ENCODE results near the gene CTIF. TPM values are rescaled to one million over a fixed set of nuclear protein-coding genes. Genes with fewer than 3 reads are reported as not detected.

Gene CTIF
- total and polyA plus RNA-seq, 2 donors (not counting 1 experiment from before 2014, with no cell fraction given) = 27.2 to 28.1 TPM

DNA sequence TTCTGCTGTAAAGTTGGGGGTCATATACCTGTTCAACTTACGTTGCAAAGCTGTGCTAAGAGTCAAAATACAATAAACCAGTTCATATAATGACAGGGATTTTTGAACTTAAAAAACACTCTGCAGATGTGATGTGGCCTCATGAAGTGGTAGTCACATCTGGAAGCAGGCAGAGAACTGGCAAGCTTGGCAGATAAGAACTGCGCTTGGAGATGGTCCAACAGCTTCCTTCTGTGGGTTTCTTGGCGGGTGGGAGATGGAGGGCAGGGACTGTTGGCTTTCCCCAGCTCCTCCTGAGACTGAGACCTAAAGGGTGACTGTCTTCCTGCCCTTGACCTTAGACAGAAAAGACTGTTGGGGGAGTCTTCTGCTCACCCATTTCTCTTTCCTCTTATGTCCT is 140.4 kb downstream of the CTIF start:
- no peaks in the 10 kb centered on the region for H3K27me3 ChIP-seq (ENCODE audit: control insufficient read depth, insufficient read depth, low read length)
- H3K4me2 ChIP-seq (ENCODE audit: extremely low read depth, insufficient read depth, low read length) = no peak overlapping the region
- H3K27ac ChIP-seq (ENCODE audit: insufficient read depth, low read length) = no peak overlapping the region
- H4K20me1 ChIP-seq (ENCODE audit: control insufficient read depth, extremely low read depth, insufficient read depth, low read length) = no peaks in the 10 kb centered on the region
- no peak for TF ChIP-seq EZH2 (IDR thresholded peaks at IDR 0.05; ENCODE audit: low read length, missing control alignments)
- TF ChIP-seq, protein P1, sequence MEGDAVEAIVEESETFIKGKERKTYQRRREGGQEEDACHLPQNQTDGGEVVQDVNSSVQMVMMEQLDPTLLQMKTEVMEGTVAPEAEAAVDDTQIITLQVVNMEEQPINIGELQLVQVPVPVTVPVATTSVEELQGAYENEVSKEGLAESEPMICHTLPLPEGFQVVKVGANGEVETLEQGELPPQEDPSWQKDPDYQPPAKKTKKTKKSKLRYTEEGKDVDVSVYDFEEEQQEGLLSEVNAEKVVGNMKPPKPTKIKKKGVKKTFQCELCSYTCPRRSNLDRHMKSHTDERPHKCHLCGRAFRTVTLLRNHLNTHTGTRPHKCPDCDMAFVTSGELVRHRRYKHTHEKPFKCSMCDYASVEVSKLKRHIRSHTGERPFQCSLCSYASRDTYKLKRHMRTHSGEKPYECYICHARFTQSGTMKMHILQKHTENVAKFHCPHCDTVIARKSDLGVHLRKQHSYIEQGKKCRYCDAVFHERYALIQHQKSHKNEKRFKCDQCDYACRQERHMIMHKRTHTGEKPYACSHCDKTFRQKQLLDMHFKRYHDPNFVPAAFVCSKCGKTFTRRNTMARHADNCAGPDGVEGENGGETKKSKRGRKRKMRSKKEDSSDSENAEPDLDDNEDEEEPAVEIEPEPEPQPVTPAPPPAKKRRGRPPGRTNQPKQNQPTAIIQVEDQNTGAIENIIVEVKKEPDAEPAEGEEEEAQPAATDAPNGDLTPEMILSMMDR (conservative IDR thresholded peaks at IDR 0.05 in 1 of 2, IDR thresholded peaks at IDR 0.05 in 1 of 2; ENCODE audit: low read depth in 1 of 2, low read length in 2 of 2) = no peak
- no peak for DNase-seq (ENCODE audit: low read depth in 2 of 2)
- H3K9me3 ChIP-seq (ENCODE audit: control insufficient read depth, insufficient read depth, low read depth, low read length) = no peaks in the 10 kb centered on the region
- peaks cover 2% of the 10 kb centered on the region for H3K36me3 ChIP-seq (ENCODE audit: control insufficient read depth, insufficient read depth, low read length)
- no peaks in the 10 kb centered on the region for H3K79me2 ChIP-seq (ENCODE audit: control insufficient read depth, insufficient read depth, low read length)
- H2AFZ ChIP-seq (ENCODE audit: low read length) = no peak overlapping the region
- H3K4me3 ChIP-seq (replicated peaks in 1 of 4; ENCODE audit: control extremely low read depth in 1 of 4, insufficient read depth in 1 of 4, low read depth in 3 of 4, low read length in 4 of 4) = no peak overlapping the region
- H3K9ac ChIP-seq (ENCODE audit: insufficient read depth, low read length) = no peak overlapping the region
- peaks cover 9% of the 10 kb centered on the region for H3K4me1 ChIP-seq (ENCODE audit: control insufficient read depth, extremely low read depth, insufficient read depth, low read length)

DNA sequence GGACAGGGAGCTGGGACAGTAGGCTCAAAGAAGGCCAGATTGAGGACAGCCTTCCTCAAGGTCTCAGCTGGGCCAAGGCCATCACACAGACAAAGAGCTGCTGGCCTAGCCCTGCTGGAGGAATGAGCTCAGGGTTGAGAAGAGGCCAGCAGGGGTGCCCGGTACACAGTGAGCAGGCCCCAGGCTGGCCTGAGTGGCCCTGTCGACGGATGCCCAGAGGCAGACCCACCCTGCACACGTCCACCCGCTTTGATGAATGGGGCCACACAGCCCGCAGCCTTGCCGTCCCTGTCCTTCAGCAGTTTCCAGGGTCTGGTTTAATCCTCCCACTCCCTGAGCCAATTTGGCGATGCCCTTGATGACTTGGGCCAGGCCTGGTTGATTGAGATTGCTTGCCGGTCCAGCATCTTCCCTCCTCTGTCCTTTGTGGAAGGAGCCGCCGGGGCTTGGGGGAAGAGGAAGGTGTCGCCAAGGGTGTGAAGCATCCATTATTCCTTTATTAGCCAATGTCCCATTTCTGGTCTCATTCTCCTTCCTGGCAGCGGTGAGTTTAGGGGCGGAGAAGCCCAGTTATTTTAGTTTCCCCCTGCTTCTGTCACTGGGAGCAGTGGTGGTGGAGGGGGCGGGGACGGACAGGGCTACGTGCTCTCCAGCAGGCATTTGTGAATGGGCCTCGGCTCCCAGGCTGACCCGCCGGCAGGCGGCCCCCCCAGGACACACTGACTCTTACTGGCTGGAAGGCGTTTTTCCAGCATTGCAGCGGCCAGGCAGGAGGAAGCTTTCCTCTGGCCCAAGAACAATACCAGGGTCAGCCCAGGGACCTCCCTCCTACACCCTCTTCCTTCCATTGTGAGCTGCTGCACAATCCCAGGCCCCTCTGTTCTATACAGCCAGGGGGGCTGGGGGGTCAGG is 141.8 kb downstream of the CTIF start:
- no peak overlapping the region for H3K27ac ChIP-seq (ENCODE audit: insufficient read depth, low read length)
- DNase-seq (ENCODE audit: low read depth in 2 of 2) = no peak
- no peak overlapping the region for H2AFZ ChIP-seq (ENCODE audit: low read length)
- no peak overlapping the region for H3K4me2 ChIP-seq (ENCODE audit: extremely low read depth, insufficient read depth, low read length)
- H3K27me3 ChIP-seq (ENCODE audit: control insufficient read depth, insufficient read depth, low read length) = no peaks in the 10 kb centered on the region
- no peaks in the 10 kb centered on the region for H3K79me2 ChIP-seq (ENCODE audit: control insufficient read depth, insufficient read depth, low read length)
- H3K9ac ChIP-seq (ENCODE audit: insufficient read depth, low read length) = no peak overlapping the region
- H3K4me3 ChIP-seq (replicated peaks in 1 of 4; ENCODE audit: control extremely low read depth in 1 of 4, insufficient read depth in 1 of 4, low read depth in 3 of 4, low read length in 4 of 4) = no peak overlapping the region
- TF ChIP-seq, protein P1 (conservative IDR thresholded peaks at IDR 0.05 in 1 of 2, IDR thresholded peaks at IDR 0.05 in 1 of 2; ENCODE audit: low read depth in 1 of 2, low read length in 2 of 2) = no peak
- TF ChIP-seq EZH2 (IDR thresholded peaks at IDR 0.05; ENCODE audit: low read length, missing control alignments) = no peak
- H3K9me3 ChIP-seq (ENCODE audit: control insufficient read depth, insufficient read depth, low read depth, low read length) = no peaks in the 10 kb centered on the region
- peaks cover 2% of the 10 kb centered on the region for H3K36me3 ChIP-seq (ENCODE audit: control insufficient read depth, insufficient read depth, low read length)
- no peaks in the 10 kb centered on the region for H4K20me1 ChIP-seq (ENCODE audit: control insufficient read depth, extremely low read depth, insufficient read depth, low read length)
- H3K4me1 ChIP-seq (ENCODE audit: control insufficient read depth, extremely low read depth, insufficient read depth, low read length) = peaks cover 2% of the 10 kb centered on the region

DNA sequence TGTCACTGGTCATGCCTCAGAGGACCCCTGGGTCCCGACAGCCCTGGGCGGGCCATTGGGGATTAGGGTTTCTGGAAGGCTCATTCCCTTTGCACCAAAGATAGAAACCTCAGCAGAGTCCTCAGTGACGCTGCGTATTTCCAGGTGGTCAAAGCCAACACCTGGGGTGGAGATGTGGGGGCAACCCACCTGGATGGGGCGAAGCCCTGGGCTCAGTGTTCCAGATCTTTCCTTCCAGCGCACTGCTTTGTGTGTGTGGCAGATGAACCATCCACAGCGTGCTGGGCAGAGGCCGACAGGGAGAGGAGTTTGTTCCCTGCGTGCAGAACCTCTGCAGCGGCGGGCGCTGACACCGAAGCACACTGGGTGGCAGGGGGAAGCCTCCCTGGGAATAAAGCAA is 143.9 kb downstream of the CTIF start:
- H3K9me3 ChIP-seq (ENCODE audit: control insufficient read depth, insufficient read depth, low read depth, low read length) = no peaks in the 10 kb centered on the region
- H3K4me2 ChIP-seq (ENCODE audit: extremely low read depth, insufficient read depth, low read length) = no peak overlapping the region
- H3K9ac ChIP-seq (ENCODE audit: insufficient read depth, low read length) = no peak overlapping the region
- H3K27me3 ChIP-seq (ENCODE audit: control insufficient read depth, insufficient read depth, low read length) = no peaks in the 10 kb centered on the region
- no peak overlapping the region for H2AFZ ChIP-seq (ENCODE audit: low read length)
- H4K20me1 ChIP-seq (ENCODE audit: control insufficient read depth, extremely low read depth, insufficient read depth, low read length) = no peaks in the 10 kb centered on the region
- no peaks in the 10 kb centered on the region for H3K79me2 ChIP-seq (ENCODE audit: control insufficient read depth, insufficient read depth, low read length)
- no peak overlapping the region for H3K27ac ChIP-seq (ENCODE audit: insufficient read depth, low read length)
- no peak for DNase-seq (ENCODE audit: low read depth in 2 of 2)
- H3K36me3 ChIP-seq (ENCODE audit: control insufficient read depth, insufficient read depth, low read length) = peaks cover 2% of the 10 kb centered on the region
- no peak for TF ChIP-seq EZH2 (IDR thresholded peaks at IDR 0.05; ENCODE audit: low read length, missing control alignments)
- TF ChIP-seq, protein P1 (conservative IDR thresholded peaks at IDR 0.05 in 1 of 2, IDR thresholded peaks at IDR 0.05 in 1 of 2; ENCODE audit: low read depth in 1 of 2, low read length in 2 of 2) = no peak
- H3K4me1 ChIP-seq (ENCODE audit: control insufficient read depth, extremely low read depth, insufficient read depth, low read length) = no peaks in the 10 kb centered on the region
- H3K4me3 ChIP-seq (replicated peaks in 1 of 4; ENCODE audit: control extremely low read depth in 1 of 4, insufficient read depth in 1 of 4, low read depth in 3 of 4, low read length in 4 of 4) = no peak overlapping the region
